Measurements from ENCODE around the gene WDFY2.

DNA sequence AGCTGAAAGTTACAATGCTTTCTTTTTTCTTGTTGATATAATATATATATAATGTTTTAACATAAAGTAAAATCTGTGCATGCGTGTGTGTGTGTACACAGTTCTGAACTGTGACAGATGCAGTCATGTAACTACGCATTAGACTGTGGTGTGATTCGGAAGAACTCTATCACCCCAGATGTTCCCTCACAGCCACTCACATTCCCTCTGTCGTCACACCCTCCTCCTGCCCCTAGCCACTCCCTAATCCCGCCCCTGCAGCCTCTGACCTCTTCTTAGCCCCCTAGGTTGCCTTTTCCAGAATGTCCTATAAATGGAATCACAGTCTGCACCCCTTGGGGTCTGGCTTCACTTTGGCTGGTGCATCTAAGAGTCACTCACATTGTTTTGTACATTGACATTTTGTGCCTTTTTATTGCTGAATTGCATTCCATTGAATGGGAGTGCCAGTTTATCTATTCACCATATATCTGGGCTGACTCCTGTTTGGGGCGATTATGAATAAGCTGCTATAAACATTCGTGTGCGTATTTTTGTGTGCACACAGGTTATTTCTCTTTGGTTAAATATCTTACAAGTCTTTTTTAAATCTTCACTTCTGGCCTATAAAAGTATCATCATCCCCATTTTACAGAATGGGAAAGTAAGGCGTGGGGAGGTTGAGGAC is 199.3 kb downstream of the WDFY2 start:
- TF ChIP-seq, protein P1, sequence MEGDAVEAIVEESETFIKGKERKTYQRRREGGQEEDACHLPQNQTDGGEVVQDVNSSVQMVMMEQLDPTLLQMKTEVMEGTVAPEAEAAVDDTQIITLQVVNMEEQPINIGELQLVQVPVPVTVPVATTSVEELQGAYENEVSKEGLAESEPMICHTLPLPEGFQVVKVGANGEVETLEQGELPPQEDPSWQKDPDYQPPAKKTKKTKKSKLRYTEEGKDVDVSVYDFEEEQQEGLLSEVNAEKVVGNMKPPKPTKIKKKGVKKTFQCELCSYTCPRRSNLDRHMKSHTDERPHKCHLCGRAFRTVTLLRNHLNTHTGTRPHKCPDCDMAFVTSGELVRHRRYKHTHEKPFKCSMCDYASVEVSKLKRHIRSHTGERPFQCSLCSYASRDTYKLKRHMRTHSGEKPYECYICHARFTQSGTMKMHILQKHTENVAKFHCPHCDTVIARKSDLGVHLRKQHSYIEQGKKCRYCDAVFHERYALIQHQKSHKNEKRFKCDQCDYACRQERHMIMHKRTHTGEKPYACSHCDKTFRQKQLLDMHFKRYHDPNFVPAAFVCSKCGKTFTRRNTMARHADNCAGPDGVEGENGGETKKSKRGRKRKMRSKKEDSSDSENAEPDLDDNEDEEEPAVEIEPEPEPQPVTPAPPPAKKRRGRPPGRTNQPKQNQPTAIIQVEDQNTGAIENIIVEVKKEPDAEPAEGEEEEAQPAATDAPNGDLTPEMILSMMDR (conservative IDR thresholded peaks at IDR 0.05), result no peak
- TF ChIP-seq EZH2 (IDR thresholded peaks at IDR 0.05; ENCODE audit: low read depth), result no peak

Data from PC-9 (cell line).